Suprapubic skin (tissue), 3 donors: ENCODE data around the gene DCP1B.

Experiments used
- POLR2A ChIP-seq, 2 donors: fragments of 450-650 bp; IDR thresholded peaks; one replicate each; pipeline ENCODE4 v1.6.1; 2017; ENCODE audit warnings: antibody characterized with exemption in 2 of 2, mild to moderate bottlenecking in 2 of 2, moderate library complexity in 2 of 2
- TF ChIP-seq, protein P1 (sequence below), 2 donors: fragments of 200-600 bp in 1 of 2; fragments of 450-650 bp in 1 of 2; sonication (generic) in 1 of 2; IDR thresholded peaks; one replicate each; pipeline ENCODE4 v1.5.1; 2016 to 2019; ENCODE audit warnings: antibody characterized with exemption in 2 of 2, mild to moderate bottlenecking in 1 of 2, moderate library complexity in 1 of 2

DNA sequence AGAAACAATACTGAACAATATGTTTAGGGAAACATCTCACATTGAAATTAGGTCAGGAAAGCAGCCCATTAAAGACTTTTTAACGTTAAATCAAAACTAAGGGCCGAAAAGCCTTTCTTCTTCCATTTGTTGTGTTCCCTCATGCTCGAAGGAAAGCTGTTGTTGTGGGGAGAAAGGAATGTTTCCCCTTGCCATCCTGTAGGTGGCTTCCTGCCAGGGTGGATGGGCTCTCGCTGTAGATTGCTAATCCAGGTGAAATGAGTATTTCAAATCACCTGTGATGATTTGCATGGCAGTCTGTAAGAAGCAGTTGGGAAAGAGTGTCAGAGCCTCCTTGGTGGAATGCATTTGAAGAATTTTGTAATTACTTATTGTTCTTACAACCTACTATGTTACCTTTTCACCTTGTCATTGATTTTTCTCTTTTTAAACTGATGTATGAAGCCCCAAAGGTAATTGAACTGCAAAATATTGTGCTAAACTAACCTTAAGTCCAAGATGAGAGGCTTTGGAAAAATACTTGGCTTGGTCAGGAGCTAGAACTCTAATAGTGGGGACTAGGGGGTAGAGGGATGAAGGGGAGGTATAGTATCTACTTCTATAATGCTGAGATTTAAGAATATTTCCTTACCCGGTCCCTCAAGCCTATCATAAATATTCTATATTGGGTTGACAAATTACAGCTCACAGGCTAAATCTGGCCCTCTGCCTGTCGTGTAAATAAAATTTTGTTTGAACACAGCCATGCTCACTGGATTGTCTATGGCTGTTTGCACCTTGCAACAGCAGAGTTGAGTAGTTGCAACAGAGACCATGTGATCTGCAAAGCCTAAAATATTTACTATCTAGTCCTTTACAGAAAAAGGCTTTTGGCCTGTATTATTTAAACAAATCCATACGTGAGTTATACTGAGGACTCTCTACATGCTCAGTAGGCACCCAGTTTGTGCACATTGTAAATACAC lies 7.7 kb upstream of the DCP1B start:
- TF ChIP-seq, protein P1, sequence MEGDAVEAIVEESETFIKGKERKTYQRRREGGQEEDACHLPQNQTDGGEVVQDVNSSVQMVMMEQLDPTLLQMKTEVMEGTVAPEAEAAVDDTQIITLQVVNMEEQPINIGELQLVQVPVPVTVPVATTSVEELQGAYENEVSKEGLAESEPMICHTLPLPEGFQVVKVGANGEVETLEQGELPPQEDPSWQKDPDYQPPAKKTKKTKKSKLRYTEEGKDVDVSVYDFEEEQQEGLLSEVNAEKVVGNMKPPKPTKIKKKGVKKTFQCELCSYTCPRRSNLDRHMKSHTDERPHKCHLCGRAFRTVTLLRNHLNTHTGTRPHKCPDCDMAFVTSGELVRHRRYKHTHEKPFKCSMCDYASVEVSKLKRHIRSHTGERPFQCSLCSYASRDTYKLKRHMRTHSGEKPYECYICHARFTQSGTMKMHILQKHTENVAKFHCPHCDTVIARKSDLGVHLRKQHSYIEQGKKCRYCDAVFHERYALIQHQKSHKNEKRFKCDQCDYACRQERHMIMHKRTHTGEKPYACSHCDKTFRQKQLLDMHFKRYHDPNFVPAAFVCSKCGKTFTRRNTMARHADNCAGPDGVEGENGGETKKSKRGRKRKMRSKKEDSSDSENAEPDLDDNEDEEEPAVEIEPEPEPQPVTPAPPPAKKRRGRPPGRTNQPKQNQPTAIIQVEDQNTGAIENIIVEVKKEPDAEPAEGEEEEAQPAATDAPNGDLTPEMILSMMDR (IDR thresholded peaks at IDR 0.05) = no peak
- no peak for TF ChIP-seq POLR2A (IDR thresholded peaks at IDR 0.05)
